Kasumi-1 (cell line): ENCODE data around the gene SAT1.

Experiments
- DNase-seq, 2 experiments: peaks; one replicate each; lab custom pipeline; 2025; lab: John Stamatoyannopoulos, UW

Gene SAT1

GRCh38 chrX:23810279-23810678 is 27.3 kb downstream of the SAT1 start:
- DNase-seq = no peak

GRCh38 chrX:23811108-23811651 is 28.2 kb downstream of the SAT1 start:
- DNase-seq = peak; percentile 30 to 53

GRCh38 chrX:23811656-23812055 is 28.7 kb downstream of the SAT1 start:
- no peak for DNase-seq

- no peak for DNase-seq
Measured at GRCh38 chrX:23813808-23814207, 30.8 kb downstream of the SAT1 start.

GRCh38 chrX:23815376-23815775 is 32.4 kb downstream of the SAT1 start:
- DNase-seq = no peak

- DNase-seq = no peak
Measured at GRCh38 chrX:23816179-23816578, 33.2 kb downstream of the SAT1 start.

- no peak for DNase-seq
Measured at GRCh38 chrX:23817979-23818336, 35.0 kb downstream of the SAT1 start.

- DNase-seq = no peak
Measured at GRCh38 chrX:23819385-23820234, 36.6 kb downstream of the SAT1 start.

GRCh38 chrX:23820235-23820782 is 37.3 kb downstream of the SAT1 start:
- no peak for DNase-seq

GRCh38 chrX:23821847-23822246 is 38.9 kb downstream of the SAT1 start:
- no peak for DNase-seq

- no peak for DNase-seq
Measured at GRCh38 chrX:23822397-23822796, 39.4 kb downstream of the SAT1 start.

GRCh38 chrX:23822841-23823240 is 39.9 kb downstream of the SAT1 start:
- no peak for DNase-seq

GRCh38 chrX:23825675-23826074 is 42.7 kb downstream of the SAT1 start:
- peak in 1 of 2 experiments; percentile 37 for DNase-seq

- DNase-seq = no peak
Measured at GRCh38 chrX:23826216-23826615, 43.2 kb downstream of the SAT1 start.

- DNase-seq = no peak
Measured at GRCh38 chrX:23826653-23827052, 43.7 kb downstream of the SAT1 start.

GRCh38 chrX:23828881-23829280 is 45.9 kb downstream of the SAT1 start:
- no peak for DNase-seq

GRCh38 chrX:23832721-23833120 is 49.7 kb downstream of the SAT1 start:
- DNase-seq = no peak
